GM20431 (cell line): ENCODE results near the gene NPR2.

Experiments
- in situ Hi-C: fragments of 300-500 bp; cut with MseI, MboI; formaldehyde crosslinking; loops from one replicate; pipeline ENCODE4 v1.15.0; 2020; ENCODE audit warnings: low sequenced_read_pairs; ENCODE audit not compliant: unreplicated experiment

Gene NPR2

DNA sequence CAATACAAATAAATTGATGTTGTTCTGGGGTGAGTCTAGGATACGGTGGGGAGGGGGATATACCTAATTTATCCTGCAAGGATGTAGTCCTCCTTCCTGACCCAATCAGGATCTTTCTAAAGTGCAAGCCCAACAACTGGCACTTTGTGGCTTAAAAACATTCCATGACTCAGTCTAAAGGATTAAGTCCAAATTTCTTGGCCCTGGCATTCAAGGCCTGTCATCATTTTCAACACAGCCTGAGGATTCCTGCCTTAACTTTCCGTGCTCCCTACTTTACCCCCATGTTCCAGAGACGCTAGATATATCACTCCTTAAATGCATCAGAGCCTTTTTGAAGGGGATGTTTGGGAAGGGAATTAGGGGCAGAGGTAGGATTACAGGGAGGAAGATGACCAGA lies 36.1 kb downstream of the NPR2 start:
- in situ Hi-C loops = loop anchor here (10.0 kb wide), 1 partner anchor 57 kb away; no protein-coding TSS in a partner anchor

- in situ Hi-C loops = loop anchor here (10.0 kb wide), 1 partner anchor 56 kb away; no protein-coding TSS in a partner anchor
These were observed 37.3 kb downstream of the NPR2 start, which contains the start of gene FAM221B for GRCh38 chr9:35828716-35829083. FAM221B (minus strand) TSS chr9:35828732; CDS start chr9:35826161, 2,571 bp downstream.

DNA sequence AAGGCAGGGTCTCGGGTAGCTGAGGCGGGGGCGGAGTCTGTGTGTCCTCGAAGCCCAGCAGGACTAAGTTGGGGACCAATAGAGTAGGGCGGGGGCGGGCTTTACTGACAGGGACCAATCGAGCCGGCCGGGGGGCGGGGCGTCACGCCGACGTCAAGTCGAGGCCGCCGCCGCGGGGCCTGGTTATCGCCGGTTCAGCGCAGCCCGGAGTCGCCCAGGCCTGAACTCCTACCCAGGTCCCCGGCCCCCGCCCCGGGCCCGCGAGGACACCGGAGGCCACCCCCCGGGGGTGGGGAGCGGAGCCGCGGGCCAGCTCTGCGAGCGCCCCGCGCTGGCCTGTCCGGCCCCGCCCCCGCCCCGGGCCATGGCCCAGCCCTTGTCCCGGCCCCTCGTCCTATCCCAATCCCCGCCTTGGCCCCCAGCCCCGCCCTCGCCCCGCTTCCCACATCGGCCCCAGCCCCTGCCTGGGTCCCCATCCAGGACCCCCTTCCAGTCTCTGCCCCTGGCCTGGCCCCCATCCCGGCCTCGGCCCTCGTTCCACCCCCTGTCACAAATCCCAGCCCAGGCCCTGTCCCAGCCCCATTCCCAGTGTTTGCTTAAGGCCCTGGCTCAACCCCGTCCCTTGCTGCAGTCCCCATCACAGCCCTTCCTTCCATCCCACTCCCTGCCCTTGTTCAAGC lies 37.8 kb downstream of the NPR2 start, which contains the start of gene TMEM8B:
TSS of gene TMEM8B (plus strand) at position 145 of the 680 bp plus-strand sequence. CDS start at position 365, 220 bp downstream.
- in situ Hi-C loops = loop anchor here (10.0 kb wide), 1 partner anchor 56 kb away; no protein-coding TSS in a partner anchor

DNA sequence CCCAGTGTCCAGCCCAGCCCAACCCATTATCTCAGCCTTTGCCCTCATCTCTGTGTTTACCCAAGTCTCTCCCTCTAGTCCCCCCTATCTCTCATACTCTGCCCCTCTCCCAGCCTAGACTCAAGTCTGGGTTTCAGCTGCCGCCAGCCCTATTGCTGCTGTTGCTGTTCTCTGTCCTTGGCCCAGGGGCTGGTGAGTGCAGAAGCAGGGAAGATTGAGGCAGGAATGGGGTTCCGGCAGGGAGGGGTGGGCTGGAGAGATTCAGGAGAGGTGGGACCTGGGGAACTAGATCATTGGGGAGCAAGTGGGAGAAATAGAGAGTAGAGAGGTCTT lies 38.3 kb downstream of the NPR2 start:
- in situ Hi-C loops = loop anchor here (10.0 kb wide), 1 partner anchor 55 kb away; no protein-coding TSS in a partner anchor

DNA sequence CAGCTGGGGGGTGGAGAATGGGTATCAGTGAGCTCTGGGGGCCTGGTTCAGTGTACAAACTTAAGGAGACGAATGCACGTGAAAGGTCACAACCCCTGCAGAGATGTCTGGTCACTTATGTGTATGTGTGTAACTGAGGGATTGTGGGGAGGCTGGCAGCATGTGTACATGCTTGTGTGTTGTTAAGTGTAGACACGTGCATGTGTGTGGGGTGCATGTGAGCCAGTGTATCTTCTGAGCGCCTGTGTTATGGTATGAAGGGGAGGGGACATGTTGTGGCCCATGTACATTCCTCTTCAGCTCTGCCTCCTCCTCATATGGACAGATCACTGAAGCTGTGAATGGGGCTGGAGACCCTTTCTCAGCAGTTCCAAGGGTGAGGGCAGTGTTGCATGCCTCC lies 39.6 kb downstream of the NPR2 start:
- in situ Hi-C loops = no loop called here

- in situ Hi-C loops = no loop called here
These were observed 41.4 kb downstream of the NPR2 start for GRCh38 chr9:35832814-35833213.

DNA sequence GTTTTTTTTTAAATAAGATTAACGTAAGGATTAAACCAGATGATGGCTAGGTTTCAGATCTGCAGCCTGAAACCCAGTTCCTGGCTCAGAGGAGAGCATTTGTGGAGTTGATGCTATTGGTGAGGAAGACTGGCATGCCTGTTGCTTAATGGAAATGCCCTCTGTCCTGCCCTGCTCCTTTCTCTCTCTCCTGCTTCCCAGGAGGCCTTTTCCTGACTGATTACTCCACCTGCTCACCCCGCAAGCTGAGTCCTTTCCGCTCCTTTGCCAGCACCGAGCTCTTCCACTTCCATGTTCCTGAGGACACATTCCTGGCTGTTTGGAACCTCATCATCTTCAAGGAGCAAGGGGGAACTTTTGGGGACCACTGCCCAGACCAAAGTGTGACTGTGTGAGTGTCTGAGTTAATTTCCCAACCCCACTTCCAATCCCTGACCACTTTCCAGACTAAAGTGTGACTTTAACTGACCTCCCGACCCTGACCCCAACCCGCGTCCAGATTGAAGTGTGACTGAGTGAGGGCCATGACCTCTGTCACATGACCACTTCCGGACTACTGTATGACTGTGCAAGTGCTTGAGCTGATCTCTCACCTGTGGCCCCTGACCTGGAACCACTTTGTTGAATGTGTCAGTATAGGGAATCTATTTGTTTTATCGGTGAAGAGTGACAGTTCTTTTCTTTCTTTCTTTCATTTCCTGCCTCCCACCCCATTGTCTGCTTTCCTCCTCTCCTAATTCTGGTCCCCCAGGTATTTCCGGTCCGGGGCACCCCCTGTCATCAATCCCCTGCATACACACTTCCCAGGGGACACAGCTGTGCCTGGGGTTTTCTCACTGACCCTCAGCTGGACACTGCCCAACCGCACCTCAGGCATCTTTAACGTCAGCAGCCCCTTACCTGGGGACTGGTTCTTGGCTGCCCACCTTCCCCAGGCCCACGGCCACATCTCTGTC lies 43.1 kb downstream of the NPR2 start:
- in situ Hi-C loops = no loop called here

GRCh38 chr9:35835216-35835632 lies 43.8 kb downstream of the NPR2 start:
- in situ Hi-C loops = no loop called here

DNA sequence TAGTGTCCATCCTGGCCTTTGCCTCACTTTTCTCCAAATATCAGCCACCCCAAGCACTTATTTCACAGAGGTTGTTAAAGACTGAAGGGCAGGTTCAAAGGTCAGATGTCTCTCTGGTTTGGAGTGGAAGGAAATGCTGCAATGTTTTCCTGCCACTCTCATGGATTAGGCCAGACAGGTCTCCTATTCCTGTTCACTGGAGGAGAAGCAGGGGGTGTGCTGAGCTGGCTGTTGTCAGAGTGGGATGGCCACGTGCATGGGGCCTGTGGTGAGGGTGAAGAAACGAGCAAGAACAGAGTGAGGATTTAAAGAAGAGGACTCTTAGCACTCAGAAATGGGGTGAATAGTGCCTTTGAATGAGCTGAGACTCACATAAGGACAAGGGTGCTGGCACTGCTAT lies 44.4 kb downstream of the NPR2 start:
- in situ Hi-C loops = no loop called here

DNA sequence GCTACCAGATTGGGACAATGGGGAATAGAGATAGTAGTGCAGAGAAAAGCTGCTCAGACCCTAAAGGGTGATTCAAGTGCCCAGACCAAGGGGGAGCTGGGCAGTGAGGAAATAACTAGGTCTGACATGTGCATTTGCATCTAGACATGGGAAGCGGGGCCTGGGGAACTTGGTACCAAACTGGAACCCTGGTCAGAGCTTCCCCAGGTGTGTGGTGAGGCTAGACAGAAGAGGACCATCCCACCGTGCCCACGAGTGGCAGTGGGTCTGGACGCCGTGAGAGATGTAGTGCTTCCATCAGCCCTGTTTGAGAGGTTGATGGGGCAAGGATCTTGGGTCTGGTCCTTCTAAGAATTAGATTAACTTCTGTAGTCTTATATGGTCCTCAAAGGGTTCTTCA lies 45.2 kb downstream of the NPR2 start:
- in situ Hi-C loops = no loop called here

DNA sequence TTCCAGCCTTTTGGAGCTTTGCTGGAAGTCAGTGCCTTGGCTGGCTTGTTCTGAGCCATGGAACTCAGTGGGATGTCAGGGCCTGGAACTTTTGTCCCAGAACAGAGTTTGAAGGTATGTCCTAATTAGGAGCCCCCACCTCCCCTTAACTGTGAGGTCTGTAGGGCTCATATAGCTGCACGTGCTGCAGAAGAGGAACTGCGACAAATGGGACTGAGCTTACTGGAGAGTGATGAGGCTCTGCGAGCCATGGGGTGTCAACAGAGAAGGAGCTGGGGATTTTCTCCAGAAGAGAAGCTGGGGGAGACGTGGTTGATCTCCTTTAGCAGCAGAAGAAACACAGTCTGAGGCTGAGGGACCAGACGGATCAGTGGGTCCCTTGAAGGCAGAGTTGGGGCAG lies 48.5 kb downstream of the NPR2 start:
- in situ Hi-C loops = no loop called here

GRCh38 chr9:35840881-35841644 lies 49.7 kb downstream of the NPR2 start:
- in situ Hi-C loops = no loop called here

GRCh38 chr9:35841645-35841900 lies 50.2 kb downstream of the NPR2 start:
- in situ Hi-C loops = no loop called here

GRCh38 chr9:35842020-35842745 lies 50.8 kb downstream of the NPR2 start:
- in situ Hi-C loops = no loop called here

DNA sequence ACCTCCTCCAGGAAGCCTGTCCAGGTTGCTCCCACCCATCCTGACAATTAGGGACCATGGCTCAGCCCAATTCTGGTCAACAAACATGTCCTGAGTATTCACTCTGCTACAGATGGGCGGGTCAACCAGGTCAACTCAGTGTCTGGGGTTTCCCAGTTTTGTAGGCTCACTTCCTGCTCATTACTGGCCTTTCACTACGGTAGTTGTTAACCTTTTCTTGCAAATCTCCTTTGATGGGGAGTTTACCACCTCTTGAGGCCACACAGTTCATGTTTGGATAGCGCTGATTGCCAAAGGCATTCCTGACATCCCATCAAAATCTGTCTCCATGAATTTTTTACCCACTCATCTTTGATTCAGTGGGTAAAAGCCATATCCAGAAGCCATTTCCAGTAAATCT lies 51.4 kb downstream of the NPR2 start:
- in situ Hi-C loops = no loop called here

- in situ Hi-C loops = no loop called here
These were observed 53.4 kb downstream of the NPR2 start for GRCh38 chr9:35844628-35845270.

GRCh38 chr9:35845824-35846771 lies 54.7 kb downstream of the NPR2 start:
- in situ Hi-C loops = no loop called here

DNA sequence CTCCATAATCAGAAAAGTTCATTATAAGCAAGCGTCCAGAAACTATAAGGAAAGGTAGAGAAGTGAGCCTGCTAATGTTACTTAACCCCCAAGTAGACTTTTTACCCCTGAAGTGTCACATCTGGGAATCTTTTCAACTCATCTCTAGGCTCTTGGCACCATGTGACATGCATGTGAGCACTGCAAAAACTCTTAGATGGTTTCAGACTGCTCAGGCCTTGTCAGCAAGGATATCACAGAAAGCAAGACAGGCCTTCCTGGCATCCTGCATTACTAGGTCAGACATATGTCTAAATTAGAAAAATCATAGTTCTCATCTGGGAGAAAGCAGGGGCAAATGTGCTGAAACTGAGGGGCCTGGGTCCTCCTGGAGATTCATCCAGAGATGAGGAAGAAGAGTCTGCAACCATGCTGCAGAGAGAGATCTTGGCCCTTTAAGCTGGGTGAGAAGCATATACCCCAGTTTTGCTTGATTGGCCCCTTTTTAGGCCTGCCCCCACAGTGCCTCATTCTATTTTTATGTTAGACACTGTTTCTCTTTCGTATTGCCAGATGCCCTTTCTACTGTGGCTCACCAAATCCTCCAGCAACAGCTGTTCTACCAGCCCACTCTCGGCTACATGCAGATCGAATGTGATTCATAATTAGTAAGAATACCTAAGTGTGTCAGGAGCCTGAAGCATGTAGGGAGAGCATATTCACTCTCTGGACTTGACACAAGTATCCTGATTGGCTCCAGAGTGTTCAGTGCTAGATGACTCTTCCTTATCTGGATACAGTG lies 56.6 kb downstream of the NPR2 start:
- in situ Hi-C loops = no loop called here
